K562 (cell line): ENCODE data around the gene SLC35B1. TPM values are rescaled to one million over a fixed set of nuclear protein-coding genes. Genes with fewer than 3 reads are reported as not detected.
A peak's percentile ranks its signal among the peaks of the same experiment; 100 is the strongest.

ENCODE experiments used
- MLX ChIP-seq, 2 experiments: fragments of 450-650 bp in 1 of 2; sonication (generic) in 1 of 2; formaldehyde crosslinking; conservative IDR thresholded peaks; 2 replicates each; pipeline versions ENCODE4 v1.4.0 to v1.8.1; 2020 to 2022; ENCODE audit warnings: mild to moderate bottlenecking in 1 of 2, missing genetic modification reagents in 1 of 2
- NELFE ChIP-seq: IDR thresholded peaks from 2 replicates; pipeline ENCODE4 v1.6.1; 2011; ENCODE audit warnings: mild to moderate bottlenecking; ENCODE audit not compliant: insufficient read depth, insufficient read length
- TEAD1 ChIP-seq, 2 experiments: fragments of 450-650 bp in 1 of 2; sonication (generic) in 1 of 2; formaldehyde crosslinking; IDR thresholded peaks; 2 replicates each; pipeline versions ENCODE4 v1.4.0 to v1.8.0; 2020 to 2022; ENCODE audit warnings: mild to moderate bottlenecking in 2 of 2, missing genetic modification reagents in 1 of 2
- polyA plus RNA-seq, 8 experiments: library from polyadenylated mRNA; depleted of rRNA in 4 of 8; stranded (reverse) in 5 of 8; unstranded in 3 of 8; fragments of >200 nt; fragmentation: Nextera tagmentation in 2 of 8; fragmentation: Illumina TruSeq in 1 of 8; extraction: Ambion mirVana in 2 of 8; extraction: Trizol in 1 of 8; gene quantifications; 2 replicates each; pipeline versions ENCODE4 v1.2.1 to v1.2.3, GENCODE V29; 2011 to 2014; ENCODE audit warnings: inconsistent platforms in 1 of 8, missing spikeins in 1 of 8
- total RNA-seq, 7 experiments: library from RNA; depleted of rRNA in 6 of 7; stranded (reverse); fragments of >200 nt in 6 of 7; fragmentation: Illumina TruSeq in 2 of 7; extraction: Trizol in 2 of 7; gene quantifications; 2 replicates each; pipeline versions ENCODE4 v1.2.1 to v1.2.3, GENCODE V29; 2011 to 2021; ENCODE audit warnings: low replicate concordance in 1 of 7
- TF ChIP-seq, protein P1 (sequence below): sonication (generic); formaldehyde crosslinking; IDR thresholded peaks from 2 replicates; pipeline ENCODE4 v1.8.0; 2022; ENCODE audit warnings: missing genetic modification reagents, mild to moderate bottlenecking, moderate library complexity, borderline replicate concordance
- TF ChIP-seq, protein P2 (sequence below): fragments of 450-650 bp; IDR thresholded peaks from 2 replicates; pipeline ENCODE4 v1.6.1; 2018; ENCODE audit not compliant: partially characterized antibody

SLC35B1 gene
- total and polyA plus RNA-seq, 9 of the 15 experiments (the other 6 are each of a cell fraction or from before 2014, with no cell fraction given): 51.4 to 87.9 (median 66.3) TPM

DNA sequence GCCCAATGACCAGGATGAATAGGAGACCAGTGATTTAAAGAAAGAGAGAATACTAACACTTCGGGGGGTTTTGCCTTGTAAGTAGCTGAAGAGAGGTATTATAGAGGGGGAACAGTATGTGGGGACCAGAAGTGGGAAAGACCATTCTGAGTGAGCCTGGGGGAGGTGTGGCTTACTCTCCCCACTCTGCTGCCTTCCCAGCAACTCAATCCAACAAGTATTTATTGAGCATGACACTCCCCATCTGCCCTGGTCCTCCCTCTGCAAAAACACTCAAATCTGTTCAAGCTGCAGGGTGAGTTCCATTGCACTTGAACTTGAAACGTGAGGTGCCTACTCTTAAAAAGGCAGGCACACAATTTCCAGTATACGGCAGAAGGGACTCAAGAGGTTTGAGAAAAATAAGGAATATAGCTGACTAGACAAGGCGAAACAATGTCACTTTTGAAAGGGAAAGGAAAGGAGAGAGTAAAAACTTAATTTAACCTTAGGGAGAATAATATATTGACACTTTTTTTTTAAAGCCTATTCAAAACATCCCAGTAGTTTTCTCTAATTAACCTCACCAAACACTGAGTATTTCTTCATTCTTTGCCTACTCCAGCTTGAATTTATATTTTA lies 48.0 kb upstream of the SLC35B1 start (continued):
- TF ChIP-seq, protein P1, sequence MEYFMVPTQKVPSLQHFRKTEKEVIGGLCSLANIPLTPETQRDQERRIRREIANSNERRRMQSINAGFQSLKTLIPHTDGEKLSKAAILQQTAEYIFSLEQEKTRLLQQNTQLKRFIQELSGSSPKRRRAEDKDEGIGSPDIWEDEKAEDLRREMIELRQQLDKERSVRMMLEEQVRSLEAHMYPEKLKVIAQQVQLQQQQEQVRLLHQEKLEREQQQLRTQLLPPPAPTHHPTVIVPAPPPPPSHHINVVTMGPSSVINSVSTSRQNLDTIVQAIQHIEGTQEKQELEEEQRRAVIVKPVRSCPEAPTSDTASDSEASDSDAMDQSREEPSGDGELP: no peak
- TF ChIP-seq MLX (CRISPR knock-in tag; conservative IDR thresholded peaks at IDR 0.05) (no peak), NELFE (no peak), TEAD1 (CRISPR knock-in tag; IDR thresholded peaks at IDR 0.05) (no peak)
- TF ChIP-seq, protein P2, sequence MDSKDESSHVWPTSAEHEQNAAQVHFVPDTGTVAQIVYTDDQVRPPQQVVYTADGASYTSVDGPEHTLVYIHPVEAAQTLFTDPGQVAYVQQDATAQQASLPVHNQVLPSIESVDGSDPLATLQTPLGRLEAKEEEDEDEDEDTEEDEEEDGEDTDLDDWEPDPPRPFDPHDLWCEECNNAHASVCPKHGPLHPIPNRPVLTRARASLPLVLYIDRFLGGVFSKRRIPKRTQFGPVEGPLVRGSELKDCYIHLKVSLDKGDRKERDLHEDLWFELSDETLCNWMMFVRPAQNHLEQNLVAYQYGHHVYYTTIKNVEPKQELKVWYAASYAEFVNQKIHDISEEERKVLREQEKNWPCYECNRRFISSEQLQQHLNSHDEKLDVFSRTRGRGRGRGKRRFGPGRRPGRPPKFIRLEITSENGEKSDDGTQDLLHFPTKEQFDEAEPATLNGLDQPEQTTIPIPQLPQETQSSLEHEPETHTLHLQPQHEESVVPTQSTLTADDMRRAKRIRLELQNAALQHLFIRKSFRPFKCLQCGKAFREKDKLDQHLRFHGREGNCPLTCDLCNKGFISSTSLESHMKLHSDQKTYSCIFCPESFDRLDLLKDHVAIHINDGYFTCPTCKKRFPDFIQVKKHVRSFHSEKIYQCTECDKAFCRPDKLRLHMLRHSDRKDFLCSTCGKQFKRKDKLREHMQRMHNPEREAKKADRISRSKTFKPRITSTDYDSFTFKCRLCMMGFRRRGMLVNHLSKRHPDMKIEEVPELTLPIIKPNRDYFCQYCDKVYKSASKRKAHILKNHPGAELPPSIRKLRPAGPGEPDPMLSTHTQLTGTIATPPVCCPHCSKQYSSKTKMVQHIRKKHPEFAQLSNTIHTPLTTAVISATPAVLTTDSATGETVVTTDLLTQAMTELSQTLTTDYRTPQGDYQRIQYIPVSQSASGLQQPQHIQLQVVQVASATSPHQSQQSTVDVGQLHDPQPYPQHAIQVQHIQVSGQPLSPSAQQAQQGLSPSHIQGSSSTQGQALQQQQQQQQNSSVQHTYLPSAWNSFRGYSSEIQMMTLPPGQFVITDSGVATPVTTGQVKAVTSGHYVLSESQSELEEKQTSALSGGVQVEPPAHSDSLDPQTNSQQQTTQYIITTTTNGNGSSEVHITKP: peak; percentile 81
